Stromal cell of bone marrow (primary cell): Measurements from ENCODE around the gene IQCF5.
"Not testable (repeated sequence)": the region's sequence is repeated elsewhere in the genome, so short reads cannot be mapped to it uniquely, and the experiment has no call there.

ENCODE experiments used
- DNase-seq: peaks from one replicate; pipeline ENCODE4 v3.0.0-alpha.2; 2012; ENCODE audit warnings: low read depth

Gene IQCF5

GRCh38 chr3:51868896-51869295 lies 6.5 kb downstream of the IQCF5 start:
- DNase-seq, result not testable (repeated sequence)

GRCh38 chr3:51862886-51863285 lies 12.5 kb downstream of the IQCF5 start:
- no peak for DNase-seq

- no peak for DNase-seq
Observed at GRCh38 chr3:51860703-51861665, 14.4 kb downstream of the IQCF5 start, which contains the start of gene IQCF2. Gene IQCF2 (plus strand): TSS chr3:51861615. CDS start chr3:51861667, 52 bp downstream.

GRCh38 chr3:51855411-51855810 lies 20.0 kb downstream of the IQCF5 start:
- not testable (repeated sequence) for DNase-seq

- DNase-seq, result no peak
Observed at GRCh38 chr3:51845129-51845528, 30.3 kb downstream of the IQCF5 start.

- DNase-seq, result no peak
Observed at GRCh38 chr3:51836606-51837005, 38.8 kb downstream of the IQCF5 start.

GRCh38 chr3:51830836-51831385 lies 44.5 kb downstream of the IQCF5 start:
- DNase-seq, result no peak

- no peak for DNase-seq
Observed at GRCh38 chr3:51830345-51830744, 45.1 kb downstream of the IQCF5 start.

GRCh38 chr3:51828297-51828696 lies 47.1 kb downstream of the IQCF5 start:
- DNase-seq, result no peak
